ENCODE measurements around the gene POP4. TPM values are rescaled to one million over a fixed set of nuclear protein-coding genes. Genes with fewer than 3 reads are reported as not detected.

Gene POP4
- total RNA-seq, 4 donors from 2014 or later: 6.4 to 59.7 (median 38.7) TPM

DNA sequence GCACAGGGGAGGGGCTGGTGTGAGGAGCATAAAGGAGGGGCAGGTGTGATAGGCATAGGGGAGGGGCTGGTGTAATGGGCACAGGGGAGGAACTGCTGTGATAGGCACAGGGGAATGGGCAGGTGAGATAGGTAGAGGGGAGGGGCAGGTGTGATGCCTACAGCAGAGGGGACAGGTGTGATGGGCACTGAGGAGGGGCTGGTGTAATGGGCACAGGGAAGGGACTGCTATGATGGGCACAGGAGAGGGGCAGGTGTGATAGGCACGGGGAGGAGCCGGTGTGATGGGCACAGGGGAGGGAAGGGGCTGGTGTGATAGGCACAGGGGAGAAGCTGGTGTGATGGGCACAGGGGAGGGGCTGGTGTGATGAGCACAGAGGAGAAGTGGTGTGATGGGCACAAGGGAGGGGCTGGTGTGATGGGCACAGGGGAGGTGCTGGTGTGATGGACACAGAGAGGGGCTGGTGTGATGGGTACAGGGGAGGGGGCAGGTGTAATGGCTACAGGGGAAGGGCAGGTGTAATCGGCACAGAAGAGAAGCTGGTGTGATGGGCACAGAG lies 39.5 kb upstream of the POP4 start:
- Histone ChIP-seq H3K4me3 (no peak overlapping the region), H3K36me3 (no peaks in the 10 kb centered on the region), H3K27ac (no peak overlapping the region), H3K4me1 (no peaks in the 10 kb centered on the region), H3K27me3 (peaks cover 4% of the 10 kb centered on the region), H3K9me3 (no peaks in the 10 kb centered on the region)
- in situ Hi-C loops (cut with MboI; ENCODE audit: low pct_ligation_motif_present in 1 of 4, low pct_unique_long_range_greater_than_20kb in 1 of 4, low sequenced_read_pairs in 3 of 4) (no loop called here), intact Hi-C loops (cut with DNase I; ENCODE audit: low total_unique reads) (no loop called here)
- TF ChIP-seq, protein P1, sequence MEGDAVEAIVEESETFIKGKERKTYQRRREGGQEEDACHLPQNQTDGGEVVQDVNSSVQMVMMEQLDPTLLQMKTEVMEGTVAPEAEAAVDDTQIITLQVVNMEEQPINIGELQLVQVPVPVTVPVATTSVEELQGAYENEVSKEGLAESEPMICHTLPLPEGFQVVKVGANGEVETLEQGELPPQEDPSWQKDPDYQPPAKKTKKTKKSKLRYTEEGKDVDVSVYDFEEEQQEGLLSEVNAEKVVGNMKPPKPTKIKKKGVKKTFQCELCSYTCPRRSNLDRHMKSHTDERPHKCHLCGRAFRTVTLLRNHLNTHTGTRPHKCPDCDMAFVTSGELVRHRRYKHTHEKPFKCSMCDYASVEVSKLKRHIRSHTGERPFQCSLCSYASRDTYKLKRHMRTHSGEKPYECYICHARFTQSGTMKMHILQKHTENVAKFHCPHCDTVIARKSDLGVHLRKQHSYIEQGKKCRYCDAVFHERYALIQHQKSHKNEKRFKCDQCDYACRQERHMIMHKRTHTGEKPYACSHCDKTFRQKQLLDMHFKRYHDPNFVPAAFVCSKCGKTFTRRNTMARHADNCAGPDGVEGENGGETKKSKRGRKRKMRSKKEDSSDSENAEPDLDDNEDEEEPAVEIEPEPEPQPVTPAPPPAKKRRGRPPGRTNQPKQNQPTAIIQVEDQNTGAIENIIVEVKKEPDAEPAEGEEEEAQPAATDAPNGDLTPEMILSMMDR (IDR thresholded peaks at IDR 0.05): no peak
- TF ChIP-seq POLR2AphosphoS5 (IDR thresholded peaks at IDR 0.05) (no peak), POLR2A (IDR thresholded peaks at IDR 0.05) (no peak), EP300 (IDR thresholded peaks at IDR 0.05; ENCODE audit: low read depth) (no peak)
- DNase-seq: no peak
- WGBS, 2 donors (ENCODE audit: low coverage in 1 of 2): 78 to 81% methylated on average over 3 of the region's 3 CpGs

DNA sequence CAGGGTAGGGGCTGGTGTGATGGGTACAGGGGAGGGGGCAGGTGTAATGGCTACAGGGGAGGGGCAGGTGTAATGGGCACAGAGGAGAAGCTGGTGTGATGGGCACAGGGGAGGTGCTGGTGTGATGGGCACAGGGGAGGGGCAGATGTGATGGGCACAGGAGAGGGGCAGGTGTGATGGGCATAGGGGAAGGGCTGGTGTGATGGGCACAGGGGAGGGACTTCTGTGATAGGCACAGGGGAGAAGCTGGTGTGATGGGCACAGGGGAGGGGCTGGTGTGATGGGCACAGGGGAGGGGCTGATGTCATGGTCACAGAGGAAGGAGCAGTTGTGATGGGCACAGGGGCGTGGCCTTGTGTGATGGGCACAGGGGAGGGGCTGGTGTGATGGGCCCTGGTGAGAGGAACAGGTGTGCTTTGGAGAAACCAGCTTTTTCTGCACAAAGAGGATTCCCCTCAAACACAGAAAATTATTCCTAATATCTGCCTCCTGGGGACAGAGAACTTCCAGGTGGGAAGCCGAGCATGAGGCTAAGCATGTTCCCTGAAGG lies 38.6 kb upstream of the POP4 start:
- peaks cover 4% of the 10 kb centered on the region for H3K27me3 ChIP-seq

DNA sequence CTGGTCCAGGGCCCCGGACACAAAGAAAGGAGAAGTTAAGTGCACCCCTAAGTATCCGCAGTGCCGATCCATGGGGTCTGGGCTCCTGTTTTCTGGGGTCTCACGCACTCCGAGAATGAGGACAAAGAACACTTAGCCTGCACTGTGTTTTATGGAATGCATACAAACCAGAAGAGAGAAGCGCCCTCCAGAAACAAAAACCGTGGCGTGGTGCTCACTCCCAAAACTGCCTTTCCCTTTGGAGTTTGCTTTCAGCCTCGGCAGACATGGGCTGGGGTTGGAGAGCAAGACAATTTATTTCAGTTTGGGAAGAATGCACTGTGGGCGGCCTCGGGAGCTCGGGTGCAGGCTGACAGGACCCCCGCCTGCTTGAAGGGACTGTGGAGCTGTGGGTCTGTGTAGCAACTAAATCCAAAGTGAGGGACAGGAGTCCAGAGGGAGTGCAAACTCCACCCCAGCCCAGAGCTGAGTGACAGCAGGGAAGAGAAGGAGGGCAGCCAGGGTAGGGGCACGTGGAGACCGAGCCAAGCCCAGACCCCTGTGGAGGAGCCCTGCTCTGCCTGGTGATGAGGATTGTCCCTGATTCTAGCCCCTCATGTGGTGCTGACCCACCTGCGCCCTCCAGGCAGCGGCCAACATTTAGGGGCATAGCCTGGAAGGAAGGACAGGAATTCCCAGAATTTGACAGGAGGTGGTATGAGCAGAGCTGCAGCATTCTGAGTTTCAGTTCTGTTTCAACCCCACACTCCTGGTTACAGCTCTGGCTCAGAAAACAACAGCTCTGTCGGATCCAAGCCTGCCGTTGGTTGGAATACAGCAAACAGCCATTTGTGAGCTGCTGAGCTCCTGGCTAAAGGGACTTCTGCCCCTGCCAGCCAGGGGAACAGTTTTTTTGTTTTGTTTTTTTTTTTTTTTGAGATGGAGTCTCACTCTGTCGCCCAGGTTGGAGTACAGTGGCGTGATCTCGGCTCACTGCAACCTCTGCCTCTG lies 37.8 kb upstream of the POP4 start:
- H3K27me3 ChIP-seq: peaks cover 5% of the 10 kb centered on the region
- no peaks in the 10 kb centered on the region for H3K4me1 ChIP-seq
- no peak for TF ChIP-seq POLR2AphosphoS5 (IDR thresholded peaks at IDR 0.05)
- TF ChIP-seq EP300 (IDR thresholded peaks at IDR 0.05; ENCODE audit: low read depth): no peak
- TF ChIP-seq, protein P1 (IDR thresholded peaks at IDR 0.05): no peak
- no peak for TF ChIP-seq POLR2A (IDR thresholded peaks at IDR 0.05)
- in situ Hi-C loops (cut with MboI; ENCODE audit: low pct_ligation_motif_present in 1 of 4, low pct_unique_long_range_greater_than_20kb in 1 of 4, low sequenced_read_pairs in 3 of 4): no loop called here
- no peak for DNase-seq
- H3K4me3 ChIP-seq: no peak overlapping the region
- no peaks in the 10 kb centered on the region for H3K9me3 ChIP-seq
- 66 to 74% methylated on average over 8 to 22 of the region's 22 CpGs for WGBS, 2 donors (ENCODE audit: low coverage in 1 of 2)
- H3K27ac ChIP-seq: no peak overlapping the region
- no peaks in the 10 kb centered on the region for H3K36me3 ChIP-seq
- intact Hi-C loops (cut with DNase I; ENCODE audit: low total_unique reads): no loop called here

More for the DNA sequence above, 38.6 kb upstream of the POP4 start:
- Histone ChIP-seq H3K27ac (no peak overlapping the region), H3K4me1 (no peaks in the 10 kb centered on the region), H3K36me3 (no peaks in the 10 kb centered on the region), H3K9me3 (no peaks in the 10 kb centered on the region), H3K4me3 (no peak overlapping the region)
- in situ Hi-C loops (cut with MboI; ENCODE audit: low pct_ligation_motif_present in 1 of 4, low pct_unique_long_range_greater_than_20kb in 1 of 4, low sequenced_read_pairs in 3 of 4): no loop called here
- WGBS, 2 donors (ENCODE audit: low coverage in 1 of 2): 60 to 63% methylated on average over 1 to 2 of the region's 2 CpGs
- intact Hi-C loops (cut with DNase I; ENCODE audit: low total_unique reads): no loop called here
- TF ChIP-seq POLR2AphosphoS5 (IDR thresholded peaks at IDR 0.05): no peak
- TF ChIP-seq POLR2A (IDR thresholded peaks at IDR 0.05): no peak
- TF ChIP-seq EP300 (IDR thresholded peaks at IDR 0.05; ENCODE audit: low read depth): no peak
- TF ChIP-seq, protein P1 (IDR thresholded peaks at IDR 0.05): no peak
- DNase-seq: no peak

All from transverse colon (tissue), 4 donors.